Measurements from ENCODE around the gene NR3C2. TPM values are rescaled to one million over a fixed set of nuclear protein-coding genes. Genes with fewer than 3 reads are reported as not detected.
A peak's percentile ranks its signal among the peaks of the same experiment; 100 is the strongest.

Gene NR3C2
- total and polyA plus RNA-seq, 7 donors, result 0.70 to 17.9 (median 7.5) TPM

- H3K9me3 ChIP-seq, result no peaks in the 10 kb centered on the region
- intact Hi-C loops (cut with DNase I), result loop anchor here in 1 of 2 donors (10.0 kb wide), 1 partner anchor 219 kb away; no protein-coding TSS in a partner anchor
- H3K4me1 ChIP-seq, result peaks cover 76% of the 10 kb centered on the region
- H3K36me3 ChIP-seq (ENCODE audit: insufficient read depth in 1 of 2, low read depth in 1 of 2), result no peaks in the 10 kb centered on the region
- WGBS, 3 donors, result 12 to 21% (median 17%) methylated on average over 3 of the region's 3 CpGs
- H3K27me3 ChIP-seq (ENCODE audit: insufficient read depth in 3 of 3, low read length in 2 of 3), result no peaks in the 10 kb centered on the region
- peak overlapping the region; percentile 91 for H3K27ac ChIP-seq
- no peak for DNase-seq
- peak overlapping the region; percentile 47 for H3K4me3 ChIP-seq
- no peak for TF ChIP-seq CTCF (IDR thresholded peaks at IDR 0.05)
- peak in 2 of 4 donors; percentile 18 to 66 for ATAC-seq
Measured at GRCh38 chr4:148054275-148054674, 387.9 kb downstream of the NR3C2 start.

- peak overlapping the region; percentile 91 for H3K27ac ChIP-seq
- intact Hi-C loops (cut with DNase I), result loop anchor here in 1 of 2 donors (1.0 to 10.0 kb wide), 2 partner anchors 9 to 219 kb away; no protein-coding TSS in a partner anchor
- no peak for DNase-seq
- no peaks in the 10 kb centered on the region for H3K36me3 ChIP-seq (ENCODE audit: insufficient read depth in 1 of 2, low read depth in 1 of 2)
- H3K9me3 ChIP-seq, result no peaks in the 10 kb centered on the region
- TF ChIP-seq CTCF (IDR thresholded peaks at IDR 0.05), result no peak
- ATAC-seq, result peak; percentile 56 to 82 (median 73)
- peaks cover 69% of the 10 kb centered on the region for H3K4me1 ChIP-seq
- WGBS, 3 donors, result 23 to 37% (median 24%) methylated on average over 11 of the region's 11 CpGs
- H3K4me3 ChIP-seq, result peak overlapping the region; percentile 47
- no peaks in the 10 kb centered on the region for H3K27me3 ChIP-seq (ENCODE audit: insufficient read depth in 3 of 3, low read length in 2 of 3)
Measured at GRCh38 chr4:148053298-148054003, 388.8 kb downstream of the NR3C2 start.

GRCh38 chr4:148052448-148052847 is 389.8 kb downstream of the NR3C2 start:
- H3K27me3 ChIP-seq (ENCODE audit: insufficient read depth in 3 of 3, low read length in 2 of 3), result no peaks in the 10 kb centered on the region
- peak in 2 of 4 donors; percentile 11 to 14 for ATAC-seq
- H3K4me3 ChIP-seq, result peak overlapping the region; percentile 47
- DNase-seq, result no peak
- H3K36me3 ChIP-seq (ENCODE audit: insufficient read depth in 1 of 2, low read depth in 1 of 2), result peaks cover 0 to 3% of the 10 kb centered on the region in 2 donors
- H3K9me3 ChIP-seq, result no peaks in the 10 kb centered on the region
- no peak for TF ChIP-seq CTCF (IDR thresholded peaks at IDR 0.05)
- peak overlapping the region; percentile 91 for H3K27ac ChIP-seq
- intact Hi-C loops (cut with DNase I), result loop anchor here in 1 of 2 donors (10.0 kb wide), 1 partner anchor 218 kb away; no protein-coding TSS in a partner anchor
- H3K4me1 ChIP-seq, result peaks cover 65% of the 10 kb centered on the region

GRCh38 chr4:148051403-148051802 is 390.8 kb downstream of the NR3C2 start:
- no peak for TF ChIP-seq CTCF (IDR thresholded peaks at IDR 0.05)
- peak overlapping the region; percentile 91 for H3K27ac ChIP-seq
- no peak for DNase-seq
- no peaks in the 10 kb centered on the region for H3K27me3 ChIP-seq (ENCODE audit: insufficient read depth in 3 of 3, low read length in 2 of 3)
- intact Hi-C loops (cut with DNase I), result loop anchor here in 1 of 2 donors (10.0 kb wide), 1 partner anchor 217 kb away; no protein-coding TSS in a partner anchor
- no peak for ATAC-seq
- no peaks in the 10 kb centered on the region for H3K9me3 ChIP-seq
- no peak overlapping the region for H3K4me3 ChIP-seq
- WGBS, 3 donors, result 52 to 72% (median 63%) methylated on average over 4 of the region's 4 CpGs
- H3K36me3 ChIP-seq (ENCODE audit: insufficient read depth in 1 of 2, low read depth in 1 of 2), result peaks cover 0 to 5% of the 10 kb centered on the region in 2 donors
- H3K4me1 ChIP-seq, result peaks cover 55% of the 10 kb centered on the region
